Neuron (in vitro differentiated cells): ENCODE measurements around the gene AGAP1.

Experiments used
- H2AFZ ChIP-seq: one replicate; pipeline ENCODE4 v1.6.1; 2013; ENCODE audit warnings: low read depth, mild to moderate bottlenecking, inconsistent platforms, low read length, moderate library complexity
- H3K27me3 ChIP-seq: one replicate; pipeline ENCODE4 v1.6.1; 2013; ENCODE audit warnings: low read length; ENCODE audit not compliant: insufficient read depth
- H3K36me3 ChIP-seq: one replicate; pipeline ENCODE4 v1.6.1; 2013; ENCODE audit warnings: low read length; ENCODE audit not compliant: insufficient read depth
- H3K4me1 ChIP-seq: one replicate; pipeline ENCODE4 v1.6.1; 2013; ENCODE audit warnings: low read length; ENCODE audit not compliant: insufficient read depth
- H3K4me3 ChIP-seq: 2 replicates; pipeline ENCODE4 v1.5.1; 2013; ENCODE audit warnings: mild to moderate bottlenecking, low read length, moderate library complexity
- H3K9me3 ChIP-seq: one replicate; pipeline ENCODE4 v1.6.1; 2013; ENCODE audit warnings: low read length

Gene AGAP1

GRCh38 chr2:235579128-235579527 is 85.3 kb downstream of the AGAP1 start:
- no peaks in the 10 kb centered on the region for H3K27me3 ChIP-seq
- no peaks in the 10 kb centered on the region for H3K9me3 ChIP-seq
- no peak overlapping the region for H3K4me3 ChIP-seq
- no peaks in the 10 kb centered on the region for H3K36me3 ChIP-seq
- no peak overlapping the region for H2AFZ ChIP-seq
- H3K4me1 ChIP-seq, result peaks cover 23% of the 10 kb centered on the region

- Histone ChIP-seq H3K4me1 (peaks cover 20% of the 10 kb centered on the region), H3K9me3 (no peaks in the 10 kb centered on the region), H3K27me3 (no peaks in the 10 kb centered on the region), H3K4me3 (no peak overlapping the region), H3K36me3 (no peaks in the 10 kb centered on the region), H2AFZ (no peak overlapping the region)
Observed at GRCh38 chr2:235580426-235581157, 86.7 kb downstream of the AGAP1 start.

- H3K4me1 ChIP-seq, result peaks cover 15% of the 10 kb centered on the region
- H3K27me3 ChIP-seq, result no peaks in the 10 kb centered on the region
- no peak overlapping the region for H3K4me3 ChIP-seq
- no peaks in the 10 kb centered on the region for H3K9me3 ChIP-seq
- no peaks in the 10 kb centered on the region for H3K36me3 ChIP-seq
- no peak overlapping the region for H2AFZ ChIP-seq
Observed at GRCh38 chr2:235582081-235582686, 88.3 kb downstream of the AGAP1 start.

- no peaks in the 10 kb centered on the region for H3K9me3 ChIP-seq
- H3K4me3 ChIP-seq, result no peak overlapping the region
- no peak overlapping the region for H2AFZ ChIP-seq
- peaks cover 10% of the 10 kb centered on the region for H3K4me1 ChIP-seq
- no peaks in the 10 kb centered on the region for H3K36me3 ChIP-seq
- no peaks in the 10 kb centered on the region for H3K27me3 ChIP-seq
Observed at GRCh38 chr2:235582729-235583128, 88.9 kb downstream of the AGAP1 start.

- no peak overlapping the region for H2AFZ ChIP-seq
- H3K36me3 ChIP-seq, result no peaks in the 10 kb centered on the region
- no peak overlapping the region for H3K4me3 ChIP-seq
- H3K27me3 ChIP-seq, result no peaks in the 10 kb centered on the region
- no peaks in the 10 kb centered on the region for H3K9me3 ChIP-seq
- H3K4me1 ChIP-seq, result peaks cover 6% of the 10 kb centered on the region
Observed at GRCh38 chr2:235583144-235583543, 89.3 kb downstream of the AGAP1 start.

GRCh38 chr2:235583925-235584637 is 90.2 kb downstream of the AGAP1 start:
- Histone ChIP-seq H3K9me3 (no peaks in the 10 kb centered on the region), H3K4me1 (peaks cover 5% of the 10 kb centered on the region), H3K4me3 (no peak overlapping the region), H3K36me3 (no peaks in the 10 kb centered on the region), H2AFZ (no peak overlapping the region), H3K27me3 (no peaks in the 10 kb centered on the region)

- H3K36me3 ChIP-seq, result no peaks in the 10 kb centered on the region
- H3K27me3 ChIP-seq, result no peaks in the 10 kb centered on the region
- no peaks in the 10 kb centered on the region for H3K9me3 ChIP-seq
- no peak overlapping the region for H2AFZ ChIP-seq
- peaks cover 5% of the 10 kb centered on the region for H3K4me1 ChIP-seq
- H3K4me3 ChIP-seq, result no peak overlapping the region
Observed at GRCh38 chr2:235584638-235585007, 90.8 kb downstream of the AGAP1 start.

- Histone ChIP-seq H3K27me3 (no peaks in the 10 kb centered on the region), H3K36me3 (no peaks in the 10 kb centered on the region), H3K4me3 (no peak overlapping the region), H2AFZ (no peak overlapping the region), H3K4me1 (peaks cover 2% of the 10 kb centered on the region), H3K9me3 (no peaks in the 10 kb centered on the region)
Observed at GRCh38 chr2:235587202-235587601, 93.4 kb downstream of the AGAP1 start.

- H3K9me3 ChIP-seq, result no peaks in the 10 kb centered on the region
- no peak overlapping the region for H3K4me3 ChIP-seq
- no peaks in the 10 kb centered on the region for H3K27me3 ChIP-seq
- H3K36me3 ChIP-seq, result no peaks in the 10 kb centered on the region
- no peaks in the 10 kb centered on the region for H3K4me1 ChIP-seq
- no peak overlapping the region for H2AFZ ChIP-seq
Observed at GRCh38 chr2:235588750-235589149, 94.9 kb downstream of the AGAP1 start.

- H2AFZ ChIP-seq, result no peak overlapping the region
- no peaks in the 10 kb centered on the region for H3K36me3 ChIP-seq
- H3K4me3 ChIP-seq, result no peak overlapping the region
- no peaks in the 10 kb centered on the region for H3K9me3 ChIP-seq
- peaks cover 2% of the 10 kb centered on the region for H3K4me1 ChIP-seq
- no peaks in the 10 kb centered on the region for H3K27me3 ChIP-seq
Observed at GRCh38 chr2:235591231-235591730, 97.4 kb downstream of the AGAP1 start.

- no peaks in the 10 kb centered on the region for H3K9me3 ChIP-seq
- H3K4me1 ChIP-seq, result peaks cover 2% of the 10 kb centered on the region
- H3K36me3 ChIP-seq, result no peaks in the 10 kb centered on the region
- no peak overlapping the region for H2AFZ ChIP-seq
- H3K4me3 ChIP-seq, result no peak overlapping the region
- H3K27me3 ChIP-seq, result no peaks in the 10 kb centered on the region
Observed at GRCh38 chr2:235591921-235592320, 98.1 kb downstream of the AGAP1 start.

- H2AFZ ChIP-seq, result no peak overlapping the region
- no peaks in the 10 kb centered on the region for H3K36me3 ChIP-seq
- H3K4me3 ChIP-seq, result no peak overlapping the region
- H3K9me3 ChIP-seq, result no peaks in the 10 kb centered on the region
- peaks cover 2% of the 10 kb centered on the region for H3K4me1 ChIP-seq
- no peaks in the 10 kb centered on the region for H3K27me3 ChIP-seq
Observed at GRCh38 chr2:235592430-235592829, 98.6 kb downstream of the AGAP1 start.

- H3K36me3 ChIP-seq, result no peaks in the 10 kb centered on the region
- peaks cover 2% of the 10 kb centered on the region for H3K4me1 ChIP-seq
- no peaks in the 10 kb centered on the region for H3K27me3 ChIP-seq
- H2AFZ ChIP-seq, result no peak overlapping the region
- H3K9me3 ChIP-seq, result no peaks in the 10 kb centered on the region
- no peak overlapping the region for H3K4me3 ChIP-seq
Observed at GRCh38 chr2:235592836-235593235, 99.0 kb downstream of the AGAP1 start.
